ENCODE measurements around the gene SYTL2. TPM values are rescaled to one million over a fixed set of nuclear protein-coding genes. Genes with fewer than 3 reads are reported as not detected.
"Not testable (repeated sequence)": the region's sequence is repeated elsewhere in the genome, so short reads cannot be mapped to it uniquely, and the experiment has no call there.

Gene SYTL2
- total RNA-seq, 1 donor from 2014 or later, result 4.7 TPM

DNA sequence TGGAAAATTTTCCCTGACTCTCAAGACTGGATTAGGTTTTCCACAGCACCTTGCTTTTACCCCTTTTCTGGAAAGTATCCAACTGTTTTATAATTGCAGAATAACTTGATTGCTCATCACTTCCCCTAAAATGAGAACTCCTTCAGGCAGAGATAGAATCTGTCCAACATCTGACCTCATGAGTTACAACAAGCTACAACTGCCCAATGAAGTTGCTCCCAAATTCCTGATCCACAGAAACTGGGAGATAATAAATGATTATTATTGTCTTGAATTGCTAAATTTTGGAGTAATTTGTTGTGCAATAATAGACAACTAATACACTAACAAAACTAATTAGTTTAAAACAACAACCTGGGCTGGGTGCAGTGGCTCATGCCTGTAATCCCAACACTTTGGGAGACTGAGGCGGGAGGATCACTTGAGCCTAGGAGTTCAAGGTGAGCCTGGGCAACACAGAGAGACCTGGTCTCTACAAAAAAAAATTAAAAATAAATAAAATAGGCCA, 34.2 kb upstream of the SYTL2 start:
- H3K36me3 Mint-ChIP-seq (ENCODE audit: insufficient read depth), result peaks cover 2% of the 10 kb centered on the region
- TF ChIP-seq, protein P1, sequence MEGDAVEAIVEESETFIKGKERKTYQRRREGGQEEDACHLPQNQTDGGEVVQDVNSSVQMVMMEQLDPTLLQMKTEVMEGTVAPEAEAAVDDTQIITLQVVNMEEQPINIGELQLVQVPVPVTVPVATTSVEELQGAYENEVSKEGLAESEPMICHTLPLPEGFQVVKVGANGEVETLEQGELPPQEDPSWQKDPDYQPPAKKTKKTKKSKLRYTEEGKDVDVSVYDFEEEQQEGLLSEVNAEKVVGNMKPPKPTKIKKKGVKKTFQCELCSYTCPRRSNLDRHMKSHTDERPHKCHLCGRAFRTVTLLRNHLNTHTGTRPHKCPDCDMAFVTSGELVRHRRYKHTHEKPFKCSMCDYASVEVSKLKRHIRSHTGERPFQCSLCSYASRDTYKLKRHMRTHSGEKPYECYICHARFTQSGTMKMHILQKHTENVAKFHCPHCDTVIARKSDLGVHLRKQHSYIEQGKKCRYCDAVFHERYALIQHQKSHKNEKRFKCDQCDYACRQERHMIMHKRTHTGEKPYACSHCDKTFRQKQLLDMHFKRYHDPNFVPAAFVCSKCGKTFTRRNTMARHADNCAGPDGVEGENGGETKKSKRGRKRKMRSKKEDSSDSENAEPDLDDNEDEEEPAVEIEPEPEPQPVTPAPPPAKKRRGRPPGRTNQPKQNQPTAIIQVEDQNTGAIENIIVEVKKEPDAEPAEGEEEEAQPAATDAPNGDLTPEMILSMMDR (IDR thresholded peaks at IDR 0.05; ENCODE audit: unreplicated experiment), result no peak
- H3K4me3 Mint-ChIP-seq (ENCODE audit: low read depth), result no peak overlapping the region
- H3K27ac Mint-ChIP-seq, result no peak overlapping the region
- peaks cover 5% of the 10 kb centered on the region for H3K9me3 Mint-ChIP-seq (ENCODE audit: low read depth)
- DNase-seq (ENCODE audit: low spot score, unreplicated experiment), result no peak
- H3K4me1 Mint-ChIP-seq (ENCODE audit: low read depth), result no peaks in the 10 kb centered on the region
- no peaks in the 10 kb centered on the region for H3K27me3 Mint-ChIP-seq

DNA sequence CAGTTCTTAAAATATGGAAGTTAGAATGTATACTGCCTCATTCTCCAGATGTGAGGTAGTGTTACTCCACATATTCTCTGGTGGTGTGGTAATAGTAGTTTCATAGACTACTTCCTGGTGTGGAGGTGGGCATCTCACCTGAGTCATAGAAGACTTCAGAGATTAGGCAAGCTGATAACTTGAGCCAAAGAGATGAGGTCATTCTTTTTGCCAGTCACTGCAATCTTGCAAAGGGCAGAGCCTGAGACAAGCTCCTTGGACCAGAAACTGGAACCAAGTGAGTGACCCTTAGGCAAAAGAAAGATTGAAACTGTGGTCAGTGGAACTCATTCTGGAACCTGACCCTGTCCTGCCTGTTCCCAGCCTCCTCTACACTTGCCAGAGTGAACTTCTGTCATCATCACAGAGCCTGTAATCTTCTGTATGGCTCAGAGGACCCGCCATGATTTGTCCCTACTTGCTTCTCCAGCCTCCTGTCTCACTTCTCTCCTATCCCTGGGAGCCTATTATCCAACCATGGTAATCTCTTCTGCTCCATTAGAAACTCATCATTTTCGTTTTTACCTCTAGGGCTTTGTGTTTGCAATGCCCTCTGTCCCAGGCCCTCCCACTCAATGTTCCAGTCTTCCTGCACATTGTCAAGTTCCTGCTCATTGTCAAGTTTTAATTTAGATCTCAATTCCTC, 33.6 kb upstream of the SYTL2 start:
- TF ChIP-seq, protein P1 (IDR thresholded peaks at IDR 0.05; ENCODE audit: unreplicated experiment), result no peak
- H3K9me3 Mint-ChIP-seq (ENCODE audit: low read depth), result peaks cover 3% of the 10 kb centered on the region
- H3K4me3 Mint-ChIP-seq (ENCODE audit: low read depth), result no peak overlapping the region
- no peak for DNase-seq (ENCODE audit: low spot score, unreplicated experiment)
- no peaks in the 10 kb centered on the region for H3K27me3 Mint-ChIP-seq
- H3K4me1 Mint-ChIP-seq (ENCODE audit: low read depth), result no peaks in the 10 kb centered on the region
- H3K27ac Mint-ChIP-seq, result peak overlapping the region; percentile 21
- H3K36me3 Mint-ChIP-seq (ENCODE audit: insufficient read depth), result peaks cover 1% of the 10 kb centered on the region

DNA sequence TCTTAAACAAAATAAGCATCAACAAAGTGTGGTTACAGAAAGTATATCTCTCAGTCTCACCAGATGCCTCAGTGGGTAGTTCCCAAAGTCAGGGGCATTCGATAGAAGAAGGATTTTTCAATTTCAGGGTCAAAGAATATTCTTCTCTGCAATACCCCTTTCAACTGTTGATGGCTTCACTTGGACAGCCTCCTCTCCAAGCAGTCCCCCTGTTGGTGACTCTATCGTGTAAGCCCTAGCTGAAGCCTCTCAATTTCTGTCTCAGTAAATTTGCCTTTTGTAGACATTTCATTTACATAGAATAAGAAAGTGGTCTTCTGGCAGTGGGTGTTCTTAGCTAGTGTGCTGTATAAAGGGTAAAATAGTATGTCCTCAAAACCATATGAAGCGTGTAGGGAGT, 33.0 kb upstream of the SYTL2 start:
- DNase-seq (ENCODE audit: low spot score, unreplicated experiment), result no peak
- no peaks in the 10 kb centered on the region for H3K4me1 Mint-ChIP-seq (ENCODE audit: low read depth)

DNA sequence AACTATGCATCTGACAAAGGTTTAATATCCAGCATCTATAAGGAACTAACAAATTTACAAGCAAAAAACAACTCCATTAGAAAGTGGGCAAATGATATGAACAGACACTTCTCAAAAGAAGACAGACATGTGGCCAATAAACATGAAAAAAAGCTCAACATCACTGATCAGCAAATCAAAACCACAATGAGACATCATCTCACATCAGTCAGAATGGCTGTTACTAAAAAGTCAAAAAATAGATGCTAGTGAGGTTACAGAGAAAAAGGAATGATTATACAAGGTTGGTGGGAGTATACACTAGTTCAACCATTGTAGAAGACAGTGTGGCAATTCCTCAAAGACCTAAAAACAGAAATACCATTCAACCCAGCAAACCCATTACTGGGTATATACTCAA, 30.0 kb upstream of the SYTL2 start:
- H3K4me3 Mint-ChIP-seq (ENCODE audit: low read depth); DNase-seq (ENCODE audit: low spot score, unreplicated experiment); H3K27ac Mint-ChIP-seq; H3K9me3 Mint-ChIP-seq (ENCODE audit: low read depth); H3K36me3 Mint-ChIP-seq (ENCODE audit: insufficient read depth); H3K4me1 Mint-ChIP-seq (ENCODE audit: low read depth); H3K27me3 Mint-ChIP-seq: not testable (repeated sequence)

More for the DNA sequence above, 33.0 kb upstream of the SYTL2 start:
- no peak overlapping the region for H3K4me3 Mint-ChIP-seq (ENCODE audit: low read depth)
- TF ChIP-seq, protein P1 (IDR thresholded peaks at IDR 0.05; ENCODE audit: unreplicated experiment), result no peak
- no peaks in the 10 kb centered on the region for H3K27me3 Mint-ChIP-seq
- H3K27ac Mint-ChIP-seq, result no peak overlapping the region
- peaks cover 1% of the 10 kb centered on the region for H3K36me3 Mint-ChIP-seq (ENCODE audit: insufficient read depth)
- peaks cover 3% of the 10 kb centered on the region for H3K9me3 Mint-ChIP-seq (ENCODE audit: low read depth)

DNA sequence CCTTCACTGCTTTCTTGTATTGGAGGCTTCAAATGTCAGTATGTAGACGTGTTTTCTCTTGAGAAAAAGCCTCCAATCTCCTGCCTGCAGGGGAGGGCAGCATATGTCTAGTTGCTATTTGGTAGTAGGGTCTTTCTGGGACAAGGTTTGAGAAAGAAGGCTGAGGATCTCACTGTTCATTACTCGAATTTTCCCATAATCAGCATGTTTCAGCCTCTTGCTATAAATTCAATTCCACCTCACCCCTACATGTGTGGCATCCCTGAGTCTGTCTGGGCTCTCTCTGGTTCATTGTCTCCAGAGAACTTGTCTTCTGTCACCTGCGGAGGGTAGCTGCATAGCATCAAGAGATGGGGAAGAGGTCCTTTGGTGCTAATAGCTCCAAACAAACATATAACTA, 24.8 kb upstream of the SYTL2 start:
- no peak for DNase-seq (ENCODE audit: low spot score, unreplicated experiment)
- Mint-ChIP-seq H3K9me3 (ENCODE audit: low read depth) (peaks cover 15% of the 10 kb centered on the region), H3K4me1 (ENCODE audit: low read depth) (peaks cover 9% of the 10 kb centered on the region), H3K4me3 (ENCODE audit: low read depth) (no peak overlapping the region), H3K27me3 (no peaks in the 10 kb centered on the region), H3K27ac (no peak overlapping the region), H3K36me3 (ENCODE audit: insufficient read depth) (peaks cover 3% of the 10 kb centered on the region)
- TF ChIP-seq, protein P1 (IDR thresholded peaks at IDR 0.05; ENCODE audit: unreplicated experiment), result no peak

DNA sequence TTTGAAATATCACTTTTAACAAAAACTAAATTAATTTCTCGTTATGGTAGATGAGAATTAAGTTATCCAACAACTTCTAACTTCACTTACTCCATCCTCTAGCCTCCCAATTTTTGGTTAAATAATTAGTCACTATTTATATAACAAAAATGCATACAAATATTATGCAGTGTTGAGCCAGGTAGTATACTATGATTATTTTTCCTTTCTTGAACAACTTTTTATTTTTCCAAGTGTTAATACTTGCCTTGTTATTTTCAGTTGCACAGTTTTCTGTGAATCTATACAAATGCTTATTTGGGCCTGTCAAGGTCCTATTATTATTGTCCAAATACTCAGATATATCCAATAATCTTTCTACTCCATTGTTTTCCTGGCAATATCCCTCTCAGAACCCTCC, 24.3 kb upstream of the SYTL2 start:
- Mint-ChIP-seq H3K4me3 (ENCODE audit: low read depth) (no peak overlapping the region), H3K4me1 (ENCODE audit: low read depth) (peaks cover 14% of the 10 kb centered on the region), H3K9me3 (ENCODE audit: low read depth) (peaks cover 15% of the 10 kb centered on the region), H3K36me3 (ENCODE audit: insufficient read depth) (peaks cover 3% of the 10 kb centered on the region), H3K27ac (no peak overlapping the region), H3K27me3 (no peaks in the 10 kb centered on the region)
- TF ChIP-seq, protein P1 (IDR thresholded peaks at IDR 0.05; ENCODE audit: unreplicated experiment), result no peak
- DNase-seq (ENCODE audit: low spot score, unreplicated experiment), result no peak

All from progenitor cell of endocrine pancreas (in vitro differentiated cells).